GM20431 (cell line): ENCODE data around the gene MRPL4.

Source experiments
- in situ Hi-C: fragments of 300-500 bp; cut with MseI, MboI; formaldehyde crosslinking; loops from one replicate; pipeline ENCODE4 v1.15.0; 2020; ENCODE audit warnings: low sequenced_read_pairs; ENCODE audit not compliant: unreplicated experiment

Gene MRPL4

DNA sequence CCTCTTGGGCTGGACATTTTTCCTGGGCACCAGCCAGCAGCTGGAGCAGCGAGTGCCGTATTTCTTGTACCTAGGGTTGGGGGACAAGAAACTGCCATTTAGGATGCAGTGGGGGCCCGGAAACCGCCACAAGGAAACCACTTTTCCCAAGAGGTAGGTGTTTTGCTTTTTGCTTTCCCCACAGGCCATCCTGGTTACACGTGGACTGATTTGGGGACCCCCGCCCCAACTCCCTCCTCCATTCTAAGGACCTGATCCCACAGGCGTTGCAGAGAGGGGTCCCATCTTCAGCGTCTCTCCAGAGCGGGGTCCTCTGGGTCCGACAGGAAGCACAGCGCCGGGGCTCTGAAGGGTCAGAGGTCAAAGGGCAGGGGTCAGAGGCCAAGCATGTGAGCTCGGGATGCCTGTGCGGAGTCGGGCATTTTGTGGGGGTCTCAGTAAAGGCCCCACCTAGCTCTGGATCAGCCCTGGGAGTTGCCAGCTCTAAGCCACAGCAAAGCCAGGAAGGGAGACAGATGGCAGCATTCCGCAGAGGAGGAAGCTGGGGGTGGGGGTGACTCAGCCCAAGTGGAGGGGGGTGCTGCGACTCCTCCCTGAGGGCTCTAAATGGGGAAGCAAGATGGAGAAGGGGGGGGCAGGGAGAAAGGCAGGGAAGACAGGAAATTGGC, 53.3 kb downstream of the MRPL4 start:
- in situ Hi-C loops = no loop called here

- in situ Hi-C loops = no loop called here
These were observed 54.3 kb downstream of the MRPL4 start for GRCh38 chr19:10306327-10306726.

- in situ Hi-C loops = no loop called here
These were observed 57.4 kb downstream of the MRPL4 start, which contains the start of gene ZGLP1 for GRCh38 chr19:10309423-10309822. Gene ZGLP1 (minus strand): TSS chr19:10309815.
